ENCODE measurements around the gene PITRM1.

The PITRM1 gene

GRCh38 chr10:3203016-3203811 lies 30.6 kb upstream of the PITRM1 start:
- TF ChIP-seq, protein P1, sequence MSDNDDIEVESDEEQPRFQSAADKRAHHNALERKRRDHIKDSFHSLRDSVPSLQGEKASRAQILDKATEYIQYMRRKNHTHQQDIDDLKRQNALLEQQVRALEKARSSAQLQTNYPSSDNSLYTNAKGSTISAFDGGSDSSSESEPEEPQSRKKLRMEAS (IDR thresholded peaks at IDR 0.05), result no peak
- TF ChIP-seq YY1 (IDR thresholded peaks at IDR 0.05; ENCODE audit: low read depth) (no peak), ZBTB7A (IDR thresholded peaks at IDR 0.05; ENCODE audit: low read depth) (no peak), REST (IDR thresholded peaks at IDR 0.05; ENCODE audit: low read depth) (no peak), TEAD4 (IDR thresholded peaks at IDR 0.05) (no peak), FOXM1 (IDR thresholded peaks at IDR 0.05; ENCODE audit: borderline replicate concordance, low read depth) (no peak), CEBPB (IDR thresholded peaks at IDR 0.05) (no peak), EGR1 (IDR thresholded peaks at IDR 0.05) (no peak), TCF12 (IDR thresholded peaks at IDR 0.05; ENCODE audit: low read depth) (no peak)
- TF ChIP-seq, protein P2, sequence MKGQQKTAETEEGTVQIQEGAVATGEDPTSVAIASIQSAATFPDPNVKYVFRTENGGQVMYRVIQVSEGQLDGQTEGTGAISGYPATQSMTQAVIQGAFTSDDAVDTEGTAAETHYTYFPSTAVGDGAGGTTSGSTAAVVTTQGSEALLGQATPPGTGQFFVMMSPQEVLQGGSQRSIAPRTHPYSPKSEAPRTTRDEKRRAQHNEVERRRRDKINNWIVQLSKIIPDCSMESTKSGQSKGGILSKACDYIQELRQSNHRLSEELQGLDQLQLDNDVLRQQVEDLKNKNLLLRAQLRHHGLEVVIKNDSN (IDR thresholded peaks at IDR 0.05), result no peak

GRCh38 chr10:3201796-3202195 lies 29.2 kb upstream of the PITRM1 start:
- no peak for TF ChIP-seq FOXM1 (IDR thresholded peaks at IDR 0.05; ENCODE audit: borderline replicate concordance, low read depth)
- no peak for TF ChIP-seq REST (IDR thresholded peaks at IDR 0.05; ENCODE audit: low read depth)
- no peak for TF ChIP-seq NFIC (IDR thresholded peaks at IDR 0.05)
- TF ChIP-seq, protein P1 (IDR thresholded peaks at IDR 0.05), result no peak
- TF ChIP-seq EGR1 (IDR thresholded peaks at IDR 0.05), result no peak
- no peak for TF ChIP-seq RAD21 (IDR thresholded peaks at IDR 0.05; ENCODE audit: low read depth)
- no peak for TF ChIP-seq CEBPB (IDR thresholded peaks at IDR 0.05)
- TF ChIP-seq CREB1 (IDR thresholded peaks at IDR 0.05; ENCODE audit: low read depth), result no peak
- TF ChIP-seq YY1 (IDR thresholded peaks at IDR 0.05; ENCODE audit: low read depth), result no peak
- no peak for TF ChIP-seq TCF12 (IDR thresholded peaks at IDR 0.05; ENCODE audit: low read depth)
- no peak for TF ChIP-seq EP300 (IDR thresholded peaks at IDR 0.05; ENCODE audit: borderline replicate concordance)
- TF ChIP-seq, protein P2 (IDR thresholded peaks at IDR 0.05), result no peak
- TF ChIP-seq TEAD4 (IDR thresholded peaks at IDR 0.05), result no peak
- TF ChIP-seq TAF1 (IDR thresholded peaks at IDR 0.05; ENCODE audit: low read depth), result no peak
- TF ChIP-seq ZBTB7A (IDR thresholded peaks at IDR 0.05; ENCODE audit: low read depth), result no peak

DNA sequence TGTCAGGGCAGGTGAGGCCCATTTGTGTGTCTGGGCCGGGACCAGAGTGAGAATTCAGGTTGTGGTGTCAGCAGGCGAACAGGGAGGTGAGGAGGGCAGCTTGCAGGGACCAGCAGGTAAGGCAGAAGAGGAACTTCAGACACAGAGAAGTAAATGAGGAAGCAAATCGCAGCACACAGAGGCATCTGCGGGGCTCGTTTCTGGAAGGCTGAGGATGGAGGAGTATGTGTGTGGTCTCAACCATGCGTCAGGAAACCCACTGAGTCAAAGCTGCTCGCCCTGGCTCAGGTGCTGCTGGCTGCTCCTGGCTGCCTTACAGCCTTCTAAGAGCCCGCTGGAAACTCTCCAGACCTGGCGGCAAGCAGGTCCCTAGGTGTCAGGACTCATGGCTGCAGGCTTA lies 26.9 kb upstream of the PITRM1 start:
- TF ChIP-seq, protein P1 (IDR thresholded peaks at IDR 0.05), result no peak
- TF ChIP-seq, protein P2 (IDR thresholded peaks at IDR 0.05), result no peak
- TF ChIP-seq CEBPB (IDR thresholded peaks at IDR 0.05), result no peak
- no peak for TF ChIP-seq TCF12 (IDR thresholded peaks at IDR 0.05; ENCODE audit: low read depth)
- TF ChIP-seq NFIC (IDR thresholded peaks at IDR 0.05), result no peak
- no peak for TF ChIP-seq REST (IDR thresholded peaks at IDR 0.05; ENCODE audit: low read depth)
- no peak for TF ChIP-seq RAD21 (IDR thresholded peaks at IDR 0.05; ENCODE audit: low read depth)
- no peak for TF ChIP-seq EP300 (IDR thresholded peaks at IDR 0.05; ENCODE audit: borderline replicate concordance)
- no peak for TF ChIP-seq EGR1 (IDR thresholded peaks at IDR 0.05)
- TF ChIP-seq TEAD4 (IDR thresholded peaks at IDR 0.05), result no peak
- TF ChIP-seq TAF1 (IDR thresholded peaks at IDR 0.05; ENCODE audit: low read depth), result no peak
- no peak for TF ChIP-seq YY1 (IDR thresholded peaks at IDR 0.05; ENCODE audit: low read depth)
- no peak for TF ChIP-seq CREB1 (IDR thresholded peaks at IDR 0.05; ENCODE audit: low read depth)
- no peak for TF ChIP-seq ZBTB7A (IDR thresholded peaks at IDR 0.05; ENCODE audit: low read depth)
- no peak for TF ChIP-seq FOXM1 (IDR thresholded peaks at IDR 0.05; ENCODE audit: borderline replicate concordance, low read depth)

All from Ishikawa (cell line).